ENCODE results near the gene CYB5R3.

Gene CYB5R3

DNA sequence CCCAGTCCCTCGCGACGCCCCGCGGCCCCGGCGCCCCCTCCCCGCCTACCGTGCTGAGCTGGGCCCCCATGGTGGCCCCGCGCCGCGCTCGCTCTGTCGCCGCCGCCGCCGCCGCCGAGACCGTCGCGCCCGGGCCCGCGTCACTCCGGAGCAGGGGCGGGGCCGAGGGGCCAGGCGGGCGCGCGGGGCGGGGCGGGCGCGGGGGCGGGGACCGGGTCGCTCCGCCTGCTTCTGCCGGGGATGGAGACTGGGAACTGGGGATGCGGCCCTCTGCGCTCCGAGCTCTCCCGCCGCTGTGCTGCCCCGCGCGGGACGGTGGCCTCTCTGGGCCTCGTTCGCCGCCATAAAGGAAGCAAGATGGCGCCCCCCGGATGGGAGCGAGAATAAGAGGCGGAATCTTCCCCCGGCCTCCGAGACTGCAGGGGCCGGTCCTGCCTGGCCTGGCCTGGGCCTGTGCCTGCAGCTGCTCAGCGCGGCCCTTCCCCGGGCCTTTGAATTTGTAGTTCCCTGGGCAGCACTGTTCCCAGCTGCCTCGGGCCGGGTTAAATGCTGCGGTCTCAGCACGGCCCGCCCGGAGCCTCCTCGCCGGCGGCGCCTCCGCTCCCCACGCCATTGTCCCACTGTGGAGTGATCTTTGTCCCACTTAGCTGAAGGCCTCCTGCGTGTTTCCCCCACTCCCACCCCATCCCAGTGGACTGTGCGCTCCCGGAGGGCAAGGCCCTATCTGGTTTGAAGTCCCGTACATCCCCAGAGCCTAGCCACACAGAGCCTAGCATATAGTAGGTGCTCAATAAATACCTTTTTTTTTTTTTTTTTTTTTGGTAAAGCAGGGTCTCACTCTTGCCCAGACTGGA is at the start of gene CYB5R3:
CYB5R3 (minus strand) TSS at position 147 of the 854 bp plus-strand sequence; CDS start at position 70, 77 bp downstream.
- FAIRE-seq = no peak
- peak; percentile 95 for DNase-seq (ENCODE audit: insufficient read length, low spot score)

DNA sequence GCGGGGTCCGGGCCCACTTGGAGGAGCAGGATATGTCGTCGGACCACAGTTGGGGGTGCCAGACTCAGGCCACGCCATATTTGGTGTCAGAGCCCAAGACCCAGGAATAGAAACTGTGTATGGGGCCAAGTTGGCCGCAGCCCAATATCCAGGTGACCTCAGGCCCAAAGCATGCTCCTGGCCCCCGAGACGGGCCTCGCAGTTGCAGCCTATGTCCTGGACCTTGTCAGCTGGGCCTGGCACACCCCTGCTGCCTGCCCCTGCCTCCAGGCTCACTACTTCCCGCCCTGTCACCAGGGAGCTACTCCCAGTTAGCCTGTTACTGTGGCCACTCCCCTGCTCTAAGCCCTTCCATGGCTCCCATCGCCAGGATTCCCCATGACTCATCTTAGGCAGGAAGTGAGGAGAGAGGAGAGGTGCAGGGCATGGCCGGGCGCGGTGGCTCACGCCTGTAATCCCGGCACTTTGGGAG is 48.4 kb upstream of the CYB5R3 start:
- DNase-seq (ENCODE audit: insufficient read length, low spot score) (no peak), FAIRE-seq (no peak)

DNA sequence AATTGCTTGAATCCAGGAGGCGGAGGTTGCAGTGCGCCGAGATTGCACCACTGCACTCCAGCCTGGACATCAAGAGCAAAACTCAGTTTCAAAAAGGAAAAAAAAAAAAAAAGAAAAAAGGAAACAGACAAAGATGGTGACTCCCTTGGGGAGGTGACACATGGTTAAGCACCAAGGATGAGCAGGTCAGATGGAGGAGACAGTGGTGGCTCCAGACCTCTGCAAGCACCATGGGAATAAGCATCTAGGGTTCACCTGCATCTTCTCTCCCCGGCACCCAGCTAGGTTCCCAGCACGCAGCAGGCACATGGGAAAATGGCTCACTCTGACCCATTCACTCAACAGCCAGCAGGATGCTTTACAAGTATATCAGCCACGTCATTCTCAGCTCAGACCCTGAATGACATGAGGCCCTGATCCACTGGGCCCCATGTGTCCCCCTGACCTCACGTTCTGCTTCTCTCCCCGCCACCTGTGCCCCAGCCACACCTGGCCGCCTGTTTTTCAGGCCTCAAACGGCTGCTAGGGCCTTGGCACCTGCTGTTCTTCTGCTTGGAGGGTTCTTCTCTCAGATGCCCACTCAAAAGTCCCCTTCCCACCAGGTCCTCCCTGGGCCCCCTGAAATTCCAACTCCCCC is 47.3 kb upstream of the CYB5R3 start:
- FAIRE-seq (peak; percentile 4), DNase-seq (ENCODE audit: insufficient read length, low spot score) (no peak)

DNA sequence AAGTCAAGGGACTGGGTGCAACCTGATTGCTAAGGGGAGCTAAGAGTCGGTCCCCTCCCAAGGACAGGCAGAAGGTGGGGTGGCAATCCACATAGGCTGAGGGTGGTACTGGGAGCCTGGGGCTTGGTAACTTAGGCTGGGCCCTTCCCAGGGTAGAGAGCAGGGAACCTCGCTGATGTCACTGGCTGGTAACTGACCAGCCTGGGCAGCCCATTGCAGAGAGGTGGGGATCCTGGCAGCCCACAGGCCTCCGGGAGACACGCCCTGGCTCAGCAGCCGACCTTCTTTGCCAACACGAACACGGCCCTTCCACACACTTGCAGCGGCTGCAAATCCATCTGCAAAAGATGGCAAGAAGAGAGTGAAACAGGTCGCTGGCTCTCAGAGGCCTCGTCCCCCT is 46.1 kb upstream of the CYB5R3 start:
- FAIRE-seq = no peak

DNA sequence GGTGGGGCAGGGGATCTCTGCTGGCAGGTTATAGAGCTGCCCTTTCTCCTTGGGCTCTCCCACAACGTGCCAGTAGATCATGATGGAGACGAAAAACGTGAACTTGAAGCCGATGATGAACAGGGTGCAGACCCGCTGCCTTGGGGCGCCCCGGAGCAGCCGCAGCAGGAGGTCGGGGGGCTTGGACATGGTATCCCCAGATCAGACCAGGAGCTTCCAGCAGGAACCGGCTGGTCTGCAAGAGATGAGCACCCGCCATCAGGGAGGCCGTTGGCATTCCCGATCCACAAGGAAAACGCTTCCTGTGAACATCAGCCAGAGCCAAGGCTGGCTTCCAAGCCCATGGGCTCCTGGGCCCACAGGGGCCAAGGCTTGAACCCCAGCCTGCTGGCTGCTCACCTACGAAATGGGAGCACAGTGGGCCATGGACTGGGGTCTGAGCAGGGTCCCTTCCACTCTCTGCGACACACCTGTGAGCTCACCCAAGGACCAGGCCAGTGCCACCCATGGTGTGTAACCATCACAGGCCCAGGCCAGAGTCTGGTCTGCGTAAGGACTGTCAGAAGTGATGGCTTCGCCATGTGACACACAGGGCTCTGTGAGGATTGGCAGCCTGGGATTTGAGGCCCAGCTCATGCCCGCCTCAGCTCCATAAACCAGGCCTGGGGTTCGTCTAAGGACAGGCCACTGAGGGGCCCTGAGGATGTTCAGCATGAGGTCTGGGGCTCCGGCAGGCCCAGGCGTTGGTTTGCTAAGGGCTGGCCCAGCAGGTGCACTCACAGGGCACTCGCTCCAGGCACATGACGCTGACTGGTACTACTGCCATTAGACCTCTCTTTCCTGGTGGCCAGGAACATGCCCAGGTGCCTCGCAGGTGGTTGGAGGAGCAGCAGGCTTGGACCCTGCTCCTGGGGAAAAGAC is 44.8 kb upstream of the CYB5R3 start:
- DNase-seq (ENCODE audit: insufficient read length, low spot score) = no peak
- no peak for FAIRE-seq

More for the DNA sequence above, 46.1 kb upstream of the CYB5R3 start:
- DNase-seq (ENCODE audit: insufficient read length, low spot score) = no peak

DNA sequence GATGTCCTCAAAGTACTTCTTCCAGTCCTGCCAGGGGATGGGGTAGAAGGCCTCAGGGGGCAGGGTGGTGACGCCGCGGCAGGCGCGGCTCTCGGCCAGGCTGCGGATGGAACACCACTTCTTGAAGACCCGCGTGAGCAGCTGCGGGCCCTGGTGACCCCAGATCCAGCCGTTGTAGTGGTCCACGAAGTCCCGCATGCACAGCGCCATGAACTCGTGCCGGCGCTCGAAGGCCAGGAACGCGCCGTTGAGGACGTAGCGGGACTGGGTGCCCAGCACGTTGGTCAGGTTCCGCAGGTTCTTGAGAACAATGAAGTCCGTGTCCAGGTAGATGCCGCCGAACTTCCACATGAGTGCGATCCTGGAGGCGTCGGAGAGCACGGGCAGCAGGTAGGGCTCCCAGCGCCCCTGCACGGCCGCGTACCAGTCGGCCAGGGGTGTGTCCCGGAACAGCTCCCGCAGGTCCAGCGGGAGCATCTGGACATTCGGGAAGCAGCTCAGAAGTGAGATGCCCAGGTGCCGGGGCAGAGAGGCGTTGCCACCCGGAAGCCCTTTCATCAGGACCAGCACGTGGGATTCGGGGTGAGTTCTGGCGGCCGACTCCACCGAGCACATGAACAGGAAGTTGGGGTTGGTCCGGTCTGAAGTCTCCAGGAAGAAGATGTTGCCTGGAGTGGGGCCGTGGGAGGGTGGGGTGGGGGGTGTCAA is 44.0 kb upstream of the CYB5R3 start:
- DNase-seq (ENCODE audit: insufficient read length, low spot score) (no peak), FAIRE-seq (no peak)

DNA sequence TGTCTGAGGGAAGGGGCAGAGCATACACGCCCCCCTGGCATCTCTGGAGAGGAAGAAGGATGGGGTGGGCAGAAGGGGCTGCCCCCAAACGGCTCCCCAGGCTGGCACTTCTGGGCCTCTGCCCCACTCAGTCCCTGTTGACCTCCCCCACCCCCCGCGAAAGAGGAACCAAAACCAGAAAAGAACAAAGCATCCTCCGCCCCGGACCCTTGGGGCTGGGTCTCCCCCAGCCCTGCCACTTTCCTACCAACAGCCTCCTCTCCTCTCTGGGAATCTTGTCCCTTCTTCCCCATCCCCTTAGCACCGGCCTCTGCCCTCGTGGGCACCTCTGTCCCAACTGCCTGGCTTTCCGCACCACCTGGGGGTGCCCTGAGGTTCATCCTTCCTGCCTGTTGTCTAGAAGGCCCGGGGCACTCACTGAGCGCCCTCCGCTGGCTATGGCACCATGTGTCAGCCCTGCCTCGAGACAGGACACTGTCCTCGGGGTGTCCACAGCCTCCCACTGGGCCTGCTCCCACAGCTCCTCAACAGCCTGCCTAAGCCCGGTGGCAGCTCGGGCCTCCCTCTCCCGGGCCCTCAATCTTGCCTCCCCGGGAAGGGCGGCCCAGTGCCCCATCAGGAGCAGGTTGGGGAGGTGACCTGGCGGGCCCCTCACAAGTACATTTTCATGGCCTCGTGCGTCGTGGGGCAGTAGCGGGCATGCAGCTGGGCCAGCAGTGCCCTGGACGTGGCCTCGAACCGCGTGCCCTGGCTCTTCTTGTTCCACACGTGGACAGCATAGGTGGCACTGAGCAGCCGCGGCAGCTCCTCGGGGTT is 43.3 kb upstream of the CYB5R3 start:
- DNase-seq (ENCODE audit: insufficient read length, low spot score) = peak; percentile 49
- peak; percentile 47 for FAIRE-seq

DNA sequence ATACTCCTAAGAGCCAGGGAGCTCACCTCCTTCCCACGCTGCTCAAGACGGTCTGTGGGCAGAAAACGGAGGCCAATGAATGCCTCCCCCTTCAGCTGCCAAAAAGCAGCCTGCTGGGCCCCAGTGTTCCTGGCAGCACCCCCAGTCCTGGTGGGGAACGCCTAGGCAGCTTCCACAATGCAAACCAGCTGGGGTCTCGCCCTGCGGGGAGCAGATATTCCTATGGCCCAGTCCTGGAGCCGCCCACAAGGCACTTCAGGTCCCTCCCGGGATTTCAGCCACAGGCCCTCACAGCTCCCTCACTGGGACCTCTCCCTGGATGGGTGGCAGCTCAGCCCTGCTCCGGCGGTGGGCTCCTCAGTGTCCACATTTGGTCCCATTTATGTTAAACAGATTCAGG is 42.2 kb upstream of the CYB5R3 start:
- no peak for FAIRE-seq

DNA sequence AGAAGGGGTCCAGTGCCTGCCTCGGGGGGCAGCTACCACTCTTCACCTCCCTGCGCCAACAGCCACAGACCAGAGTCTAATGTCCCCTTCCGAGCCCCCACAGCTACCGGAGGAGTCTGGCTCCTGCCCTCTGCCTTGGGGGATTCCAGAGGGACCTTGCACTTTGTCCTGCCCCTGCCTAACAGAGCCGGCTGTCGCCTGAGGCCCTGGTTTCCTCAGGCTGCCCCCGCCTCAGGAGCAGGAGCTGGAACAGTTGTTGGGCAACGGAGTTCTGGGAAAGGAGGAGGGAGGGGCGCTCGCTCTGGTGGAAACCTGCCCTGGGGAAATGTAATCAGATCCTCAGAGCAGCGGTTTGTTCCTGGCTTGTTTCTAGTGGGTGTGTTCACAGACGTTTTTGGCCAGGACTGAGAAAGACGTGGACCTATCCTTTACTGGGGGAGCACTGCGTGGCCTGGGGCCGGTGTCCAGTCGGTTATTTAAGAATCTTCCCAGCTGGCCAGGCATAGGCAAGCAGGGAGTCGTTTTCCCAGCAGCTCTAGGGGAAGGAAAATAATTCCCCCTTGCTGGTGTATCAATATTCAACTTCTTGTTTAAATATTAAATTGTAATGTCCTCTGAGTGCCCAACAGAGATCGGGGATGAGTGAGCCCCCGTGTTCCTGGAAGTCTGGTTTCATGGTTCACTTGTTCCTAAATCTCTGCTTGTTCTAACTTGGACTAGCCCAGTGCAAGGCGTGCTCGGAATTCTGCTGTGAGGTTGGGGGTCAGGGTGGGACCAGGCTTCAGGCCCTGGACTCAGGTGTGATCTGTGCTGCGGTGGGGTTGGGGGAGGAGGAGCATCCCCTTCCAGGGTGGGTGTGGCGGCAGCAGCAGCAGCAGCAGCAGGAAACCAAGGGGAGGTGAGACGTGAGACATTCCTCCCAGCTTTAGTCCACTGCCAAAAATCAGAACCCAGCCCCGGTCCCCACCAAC is 39.3 kb upstream of the CYB5R3 start:
- no peak for FAIRE-seq
- DNase-seq (ENCODE audit: insufficient read length, low spot score) = no peak

More for the DNA sequence above, 42.2 kb upstream of the CYB5R3 start:
- no peak for DNase-seq (ENCODE audit: insufficient read length, low spot score)

DNA sequence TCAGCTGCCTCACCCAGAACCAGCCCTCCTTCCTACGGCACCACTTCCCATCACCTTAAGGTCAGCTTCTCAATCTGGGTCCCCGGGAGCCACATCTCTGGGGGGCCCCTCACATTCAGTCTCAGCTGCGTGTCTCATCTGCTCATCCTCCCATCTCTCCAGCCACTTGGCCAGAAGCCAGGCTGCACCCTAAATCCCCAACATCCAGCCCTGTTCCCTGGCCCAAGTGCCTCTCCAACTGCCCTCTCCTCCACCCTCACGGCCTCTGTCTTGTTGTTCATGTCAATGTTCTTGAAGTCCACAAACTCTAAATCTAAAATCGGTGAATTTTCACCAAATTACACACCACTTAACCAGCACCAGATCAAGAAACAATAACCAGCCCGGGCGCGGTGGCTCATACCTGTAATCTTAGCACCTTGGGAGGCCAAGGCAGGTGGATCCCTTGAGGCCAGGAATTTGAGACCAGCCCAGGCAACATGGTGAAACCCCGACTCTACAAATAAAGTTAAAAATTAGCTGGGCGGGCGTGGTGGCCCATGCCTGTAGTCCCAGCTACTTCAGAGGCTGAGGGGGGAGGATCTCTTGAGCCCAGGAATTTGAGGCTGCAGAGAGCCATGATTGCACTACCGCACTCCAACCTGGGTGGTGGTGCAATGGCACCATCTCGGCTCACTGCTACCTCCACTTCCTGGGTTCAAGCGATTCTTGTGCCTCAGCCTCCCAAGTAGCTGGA is 37.7 kb upstream of the CYB5R3 start:
- DNase-seq (ENCODE audit: insufficient read length, low spot score) (no peak), FAIRE-seq (no peak)

DNA sequence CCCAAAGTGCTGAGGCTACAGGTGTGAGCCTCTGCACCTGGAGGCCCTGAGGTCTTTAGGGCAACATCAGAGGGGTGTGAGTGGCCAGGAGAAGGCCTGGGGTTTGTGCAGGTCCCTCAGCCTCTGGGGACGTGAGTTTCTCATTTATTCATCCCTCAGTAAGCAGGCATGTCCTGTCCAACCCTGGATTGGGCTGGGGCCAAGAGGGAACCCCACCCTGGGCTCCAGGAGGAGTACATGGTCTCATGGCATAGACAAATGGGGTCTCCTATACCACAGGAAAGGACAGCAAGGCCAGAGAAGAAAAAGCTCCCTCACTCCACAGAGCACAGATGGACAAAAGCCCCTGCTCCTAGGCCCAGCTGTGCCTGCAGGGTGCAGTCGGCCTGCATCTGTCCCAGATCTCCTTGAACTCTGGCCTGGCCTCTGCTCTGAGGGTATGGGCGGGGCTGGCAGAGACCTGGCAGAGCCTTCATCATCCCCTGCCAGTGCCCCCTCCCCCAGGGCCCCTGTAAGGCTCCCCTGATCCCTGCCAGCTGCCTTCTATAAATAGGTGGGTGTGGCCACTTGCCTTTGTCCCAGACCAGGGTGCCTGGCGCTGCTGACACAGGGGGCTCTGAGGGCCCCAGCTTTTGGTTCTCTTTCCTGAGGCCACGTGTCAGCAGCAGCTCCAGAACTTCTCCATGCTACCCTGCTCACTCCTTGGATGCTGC is 36.9 kb upstream of the CYB5R3 start:
- DNase-seq (ENCODE audit: insufficient read length, low spot score) (no peak), FAIRE-seq (no peak)

DNA sequence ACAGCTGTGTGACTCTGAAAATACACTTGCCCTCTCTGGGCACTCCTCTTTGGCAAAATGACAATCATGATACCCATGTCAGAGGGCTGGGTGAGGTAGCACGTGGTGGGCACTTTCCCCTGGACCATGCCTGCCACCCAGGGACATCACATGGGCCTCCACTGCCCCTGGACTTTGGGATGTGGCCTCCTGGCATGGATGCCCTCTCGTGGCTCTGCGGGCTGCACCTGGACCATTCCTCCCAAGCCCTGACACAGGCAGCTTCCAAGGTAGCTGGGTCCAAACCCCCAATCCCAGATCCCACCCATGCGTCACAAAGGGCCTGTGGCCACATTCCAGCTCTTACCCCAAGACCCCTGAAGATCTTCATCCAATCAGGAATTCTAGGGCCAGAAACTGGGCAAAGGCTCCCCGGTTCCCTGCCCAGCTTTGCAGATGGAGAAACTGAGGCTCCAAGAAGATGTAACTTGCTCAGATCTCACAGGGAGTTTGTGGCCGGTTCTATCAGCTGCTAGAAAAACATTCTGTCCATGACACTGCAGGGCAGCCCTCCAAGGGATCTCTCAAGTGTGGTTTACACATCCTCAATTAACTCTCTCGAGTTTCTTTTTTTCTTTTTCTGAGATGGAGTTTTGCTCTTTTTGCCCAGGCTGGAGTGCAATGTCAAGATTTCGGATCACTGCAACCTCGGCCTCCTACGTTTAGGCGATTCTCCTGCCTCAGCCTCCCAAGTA is 35.4 kb upstream of the CYB5R3 start:
- DNase-seq (ENCODE audit: insufficient read length, low spot score) (no peak), FAIRE-seq (no peak)

DNA sequence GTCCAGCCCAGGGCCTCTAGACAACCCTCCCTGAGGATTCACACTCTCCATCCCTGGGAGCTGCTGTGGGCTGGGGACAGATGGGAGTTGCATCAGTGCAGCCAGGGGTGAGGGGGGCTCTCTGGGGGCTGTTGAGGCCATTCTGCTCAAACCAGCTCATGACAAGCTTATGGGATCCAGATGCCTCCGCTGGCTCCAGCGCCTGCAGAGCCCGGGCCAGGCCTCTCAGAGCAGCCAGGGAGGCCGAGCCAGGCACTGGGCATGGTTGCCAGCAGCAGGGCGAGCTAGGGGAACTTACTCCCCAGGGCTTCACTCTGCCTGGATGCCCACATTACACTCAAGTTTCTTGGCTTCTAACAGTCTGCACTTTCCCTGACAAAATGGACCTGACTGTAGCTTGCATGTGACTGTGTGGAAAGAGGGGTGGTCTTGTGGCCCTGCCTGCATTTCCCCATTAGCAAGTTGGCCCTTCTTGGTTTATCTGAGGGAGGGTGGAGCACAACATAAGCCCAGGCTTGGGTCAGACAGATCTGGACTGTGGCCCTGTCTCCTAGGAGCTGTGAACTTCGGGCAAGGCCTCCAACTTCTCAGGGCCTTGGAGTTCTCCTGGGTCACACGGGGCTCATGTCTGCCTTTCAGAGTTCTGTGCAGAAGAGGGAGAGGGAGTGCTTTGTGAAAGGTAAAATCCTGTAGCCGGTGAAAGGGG is 34.5 kb upstream of the CYB5R3 start:
- FAIRE-seq (no peak), DNase-seq (ENCODE audit: insufficient read length, low spot score) (no peak)

DNA sequence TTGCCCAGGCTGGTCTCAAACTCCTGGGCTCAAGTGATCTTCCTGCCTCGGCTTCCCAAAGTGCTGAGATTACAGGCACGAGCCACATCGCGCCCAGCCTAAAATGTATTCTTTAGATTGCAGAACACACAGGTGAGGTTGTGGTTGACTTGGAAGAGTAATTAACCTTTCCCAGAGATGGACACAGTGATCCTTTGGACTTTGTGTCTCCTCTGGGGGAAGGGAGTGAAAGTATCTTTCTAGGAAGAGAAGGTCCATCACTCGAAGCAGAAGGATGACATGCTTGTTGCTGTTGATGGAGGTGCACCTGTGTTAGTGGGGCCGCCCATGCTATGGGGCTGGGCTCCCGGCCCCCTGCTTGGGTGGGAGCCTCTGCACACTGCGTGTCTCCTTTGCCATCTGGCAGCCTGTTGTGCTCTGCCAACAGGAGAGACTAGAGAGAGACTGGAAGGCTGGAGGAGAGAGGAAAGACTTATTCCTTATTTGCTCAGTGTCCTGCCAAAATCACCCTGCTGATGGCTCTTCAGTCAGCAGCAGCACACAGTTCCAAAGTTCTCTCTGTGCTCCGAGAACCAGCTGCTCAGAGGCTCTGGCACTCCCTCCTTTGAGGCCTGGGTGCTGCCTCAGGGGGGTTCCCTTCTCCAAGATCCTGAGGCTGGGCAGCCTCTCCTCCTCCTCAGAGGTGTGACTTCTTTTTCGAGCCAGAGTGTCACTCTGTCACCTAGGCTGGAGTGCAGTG is 33.1 kb upstream of the CYB5R3 start:
- no peak for FAIRE-seq
- DNase-seq (ENCODE audit: insufficient read length, low spot score) = no peak

DNA sequence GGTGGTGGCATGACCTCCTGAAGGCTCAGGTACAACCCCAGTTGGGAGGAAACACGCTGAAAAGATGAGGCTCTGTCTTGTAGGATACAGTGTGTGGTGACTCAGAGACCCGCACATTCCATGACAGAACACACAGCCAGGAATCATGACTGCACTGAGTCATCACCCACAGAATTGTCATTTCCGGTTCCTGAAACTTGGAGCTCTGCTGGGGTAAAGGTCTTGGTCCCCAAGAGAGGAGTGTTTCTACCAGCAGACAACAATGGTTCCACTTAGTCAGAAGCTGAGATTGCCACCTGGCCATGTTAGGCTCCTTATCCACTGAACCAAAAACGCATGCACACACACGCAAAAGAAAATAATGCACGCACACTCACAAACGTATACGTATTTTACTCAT is 31.5 kb upstream of the CYB5R3 start:
- FAIRE-seq = no peak

More for the DNA sequence above, 31.5 kb upstream of the CYB5R3 start:
- DNase-seq (ENCODE audit: insufficient read length, low spot score) = no peak
